Stimulated activated naive B cell treated with anti-CD40 and anti-IgM and Interleukin-4, amounts not matched to agents 10 μg/mL and 1 μg/mL and 100 μg/mL, for 72 hours (primary cell): Measurements from ENCODE around the gene XAB2.

ENCODE experiments used
- ATAC-seq, 2 donors: fragments of 150-1000 bp; cut with Tn5 transposase; replicated peaks; 2 replicates each; pipeline ENCODE4 v1.10.0; 2021; ENCODE audit warnings: moderate library complexity in 1 of 2
- DNase-seq: peaks from one replicate; pipeline ENCODE4 v3.0.0; 2021
- H3K27ac Mint-ChIP-seq: one replicate; pipeline ENCODE4 v1.8.0; 2022; ENCODE audit warnings: mild to moderate bottlenecking, mixed read lengths
- H3K27me3 Mint-ChIP-seq, 2 donors: one replicate each; pipeline ENCODE4 v1.8.0; 2022; ENCODE audit warnings: mixed read lengths in 2 of 2
- H3K36me3 Mint-ChIP-seq, 2 donors: one replicate each; pipeline ENCODE4 v1.8.0; 2022; ENCODE audit warnings: mixed read lengths in 2 of 2, mild to moderate bottlenecking in 1 of 2
- H3K4me1 Mint-ChIP-seq, 2 donors: one replicate each; pipeline ENCODE4 v1.8.0; 2022; ENCODE audit warnings: mixed read lengths in 2 of 2, mild to moderate bottlenecking in 1 of 2
- H3K4me3 Mint-ChIP-seq, 2 donors: one replicate each; pipeline ENCODE4 v1.8.0; 2022; ENCODE audit warnings: mild to moderate bottlenecking in 2 of 2, mixed read lengths in 2 of 2, moderate library complexity in 1 of 2
- H3K9me3 Mint-ChIP-seq, 2 donors: one replicate each; pipeline ENCODE4 v1.8.0; 2022; ENCODE audit warnings: mixed read lengths in 2 of 2, mild to moderate bottlenecking in 1 of 2

XAB2 gene

GRCh38 chr19:7629347-7630054 is at the start of gene XAB2, which contains the start of gene PET100:
TSS of gene XAB2 (minus strand) at chr19:7629545. CDS start at chr19:7629527, 18 bp downstream.
TSS of gene PET100 (plus strand) at chr19:7629793. CDS start at chr19:7629834, 41 bp downstream.
- ATAC-seq (peak; percentile 99 to 100), DNase-seq (peak; percentile 95)
- Mint-ChIP-seq H3K36me3 (peaks cover 36 to 45% of the 10 kb centered on the region in 2 donors), H3K9me3 (no peaks in the 10 kb centered on the region), H3K27me3 (no peaks in the 10 kb centered on the region), H3K27ac (peak within 1 kb of the TSS; percentile 96), H3K4me1 (peaks cover 38 to 59% of the 10 kb centered on the region in 2 donors), H3K4me3 (peak within 1 kb of the TSS; percentile 96 to 97)

- Mint-ChIP-seq H3K36me3 (peaks cover 12 to 14% of the 10 kb centered on the region in 2 donors), H3K4me3 (no peak overlapping the region), H3K27me3 (peaks cover 30 to 32% of the 10 kb centered on the region in 2 donors), H3K9me3 (peaks cover 0 to 2% of the 10 kb centered on the region in 2 donors), H3K4me1 (peaks cover 45 to 65% of the 10 kb centered on the region in 2 donors), H3K27ac (peak overlapping the region; percentile 53)
- ATAC-seq (no peak), DNase-seq (no peak)
These were observed 48.4 kb upstream of the XAB2 start for GRCh38 chr19:7677669-7678311.

GRCh38 chr19:7676854-7677253 is 47.5 kb upstream of the XAB2 start, which contains the start of gene MCEMP1:
TSS of gene MCEMP1 (plus strand) at chr19:7677090. CDS start at chr19:7677121, 31 bp downstream.
- Mint-ChIP-seq H3K36me3 (peaks cover 7 to 8% of the 10 kb centered on the region in 2 donors), H3K27me3 (peaks cover 36 to 38% of the 10 kb centered on the region in 2 donors), H3K9me3 (peaks cover 0 to 2% of the 10 kb centered on the region in 2 donors), H3K27ac (peak within 1 kb of the TSS; percentile 42), H3K4me1 (peaks cover 41 to 56% of the 10 kb centered on the region in 2 donors), H3K4me3 (peak within 1 kb of the TSS; percentile 51 to 62)
- DNase-seq (no peak), ATAC-seq (no peak)

DNA sequence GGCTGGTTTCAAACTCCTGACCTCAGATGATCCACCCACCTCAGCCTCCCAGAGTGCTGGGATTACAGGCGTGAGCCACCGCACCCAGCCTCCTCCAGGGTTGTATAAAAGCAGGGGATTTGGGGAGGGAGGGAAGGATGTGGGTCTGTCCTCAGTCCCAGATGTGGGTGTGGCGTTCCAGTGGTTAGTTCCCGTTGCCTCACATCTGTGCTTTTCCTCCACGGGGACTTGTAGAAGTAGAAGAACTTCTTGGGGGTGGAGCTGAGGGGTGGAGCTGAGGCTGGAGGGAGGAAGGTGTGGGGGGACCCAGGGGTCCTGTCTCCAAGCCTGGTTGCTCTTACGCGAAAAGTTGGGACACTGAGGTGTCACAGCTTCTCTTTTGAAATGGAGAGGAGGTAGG is 47.0 kb upstream of the XAB2 start:
- H3K27ac Mint-ChIP-seq: peak overlapping the region; percentile 42
- H3K9me3 Mint-ChIP-seq: peaks cover 0 to 2% of the 10 kb centered on the region in 2 donors
- H3K4me1 Mint-ChIP-seq: peaks cover 38 to 51% of the 10 kb centered on the region in 2 donors
- ATAC-seq (no peak), DNase-seq (no peak)
- peaks cover 39 to 41% of the 10 kb centered on the region in 2 donors for H3K27me3 Mint-ChIP-seq
- peak overlapping the region; percentile 51 to 62 for H3K4me3 Mint-ChIP-seq
- peaks cover 3 to 4% of the 10 kb centered on the region in 2 donors for H3K36me3 Mint-ChIP-seq

GRCh38 chr19:7674010-7675005 is 45.0 kb upstream of the XAB2 start:
- Mint-ChIP-seq H3K4me1 (peaks cover 37 to 44% of the 10 kb centered on the region in 2 donors), H3K4me3 (no peak overlapping the region), H3K27ac (peak overlapping the region; percentile 14), H3K9me3 (peaks cover 0 to 2% of the 10 kb centered on the region in 2 donors), H3K36me3 (peaks cover 0 to 3% of the 10 kb centered on the region in 2 donors), H3K27me3 (peaks cover 54 to 57% of the 10 kb centered on the region in 2 donors)
- ATAC-seq (peak in 1 of 2 donors; percentile 28), DNase-seq (no peak)

DNA sequence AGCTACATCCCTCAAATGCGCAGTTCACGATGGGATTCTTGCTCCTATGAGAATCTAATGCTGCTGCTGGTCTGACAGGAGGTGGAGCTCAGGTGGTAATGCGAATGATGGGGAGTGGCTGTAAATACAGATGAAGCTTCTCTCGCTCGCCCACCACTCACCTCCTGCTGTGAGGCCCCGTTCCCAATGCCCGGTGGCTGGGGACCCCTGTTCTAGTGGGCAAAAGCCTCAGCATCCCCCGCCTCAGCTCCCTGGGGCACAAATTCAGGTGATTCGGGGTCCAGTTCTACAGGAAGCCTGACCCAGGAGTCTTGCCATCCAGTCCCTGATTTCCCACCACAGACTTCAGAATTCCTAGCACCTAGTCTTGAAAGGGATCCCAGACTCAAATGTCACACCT is 43.2 kb upstream of the XAB2 start:
- Mint-ChIP-seq H3K36me3 (peaks cover 0 to 3% of the 10 kb centered on the region in 2 donors), H3K4me1 (peaks cover 25 to 28% of the 10 kb centered on the region in 2 donors), H3K27ac (no peak overlapping the region), H3K27me3 (peaks cover 52 to 58% of the 10 kb centered on the region in 2 donors), H3K4me3 (no peak overlapping the region), H3K9me3 (peaks cover 0 to 2% of the 10 kb centered on the region in 2 donors)
- DNase-seq (no peak), ATAC-seq (no peak)

DNA sequence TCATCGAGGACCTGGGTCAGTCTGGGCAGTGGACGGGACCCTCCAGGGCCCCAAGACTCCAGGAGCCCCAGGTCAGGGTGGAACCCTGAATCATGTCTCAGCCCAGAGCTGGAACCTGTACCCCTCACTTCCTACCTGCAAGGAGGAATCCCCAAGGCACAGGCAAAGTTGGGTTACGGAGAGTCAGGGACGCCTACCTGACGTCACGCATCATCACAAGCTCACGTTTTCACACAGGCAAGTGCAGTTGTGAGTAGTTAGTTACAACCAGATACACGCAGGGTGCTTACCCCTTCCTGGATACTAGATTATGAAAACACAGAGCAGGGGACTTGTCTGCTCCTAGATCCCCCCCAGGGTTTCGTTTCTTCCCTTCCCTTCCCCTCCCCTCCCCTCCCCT is 41.4 kb upstream of the XAB2 start:
- Mint-ChIP-seq H3K9me3 (peaks cover 0 to 2% of the 10 kb centered on the region in 2 donors), H3K4me1 (peaks cover 11 to 14% of the 10 kb centered on the region in 2 donors), H3K4me3 (peak overlapping the region; percentile 71 to 80), H3K27ac (no peak overlapping the region), H3K27me3 (peaks cover 53 to 61% of the 10 kb centered on the region in 2 donors), H3K36me3 (peaks cover 0 to 3% of the 10 kb centered on the region in 2 donors)
- peak in 1 of 2 donors; percentile 26 for ATAC-seq
- no peak for DNase-seq

DNA sequence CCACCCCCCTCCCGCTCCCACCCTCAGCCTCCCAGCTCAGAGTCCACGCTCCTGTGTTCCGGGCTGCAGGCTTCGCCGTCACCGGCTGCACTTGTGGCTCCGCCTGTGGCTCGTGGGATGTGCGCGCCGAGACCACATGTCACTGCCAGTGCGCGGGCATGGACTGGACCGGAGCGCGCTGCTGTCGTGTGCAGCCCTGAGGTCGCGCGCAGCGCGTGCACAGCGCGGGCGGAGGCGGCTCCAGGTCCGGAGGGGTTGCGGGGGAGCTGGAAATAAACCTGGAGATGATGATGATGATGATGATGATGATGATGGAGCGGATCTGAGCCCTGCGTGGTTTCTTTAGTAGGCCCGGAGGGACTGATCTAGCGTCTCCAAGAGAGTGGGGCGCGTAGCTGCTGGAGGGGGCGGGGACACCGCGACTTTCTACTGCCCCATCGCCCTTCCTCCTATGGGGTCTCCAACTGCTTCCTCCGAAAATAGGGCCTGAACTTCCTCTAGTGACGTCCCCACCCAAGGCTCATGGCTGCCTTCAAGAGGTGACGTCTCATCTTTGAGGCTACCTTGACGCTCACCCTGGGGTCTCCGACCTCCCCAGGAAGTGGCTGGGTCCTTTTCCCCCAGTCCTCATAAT is 40.9 kb upstream of the XAB2 start:
- Mint-ChIP-seq H3K36me3 (peaks cover 0 to 3% of the 10 kb centered on the region in 2 donors), H3K4me3 (peak overlapping the region; percentile 71 to 80), H3K4me1 (peaks cover 9 to 12% of the 10 kb centered on the region in 2 donors), H3K27me3 (peaks cover 51 to 61% of the 10 kb centered on the region in 2 donors), H3K27ac (peak overlapping the region; percentile 47), H3K9me3 (peaks cover 0 to 2% of the 10 kb centered on the region in 2 donors)
- peak; percentile 71 to 72 for ATAC-seq
- DNase-seq: no peak

DNA sequence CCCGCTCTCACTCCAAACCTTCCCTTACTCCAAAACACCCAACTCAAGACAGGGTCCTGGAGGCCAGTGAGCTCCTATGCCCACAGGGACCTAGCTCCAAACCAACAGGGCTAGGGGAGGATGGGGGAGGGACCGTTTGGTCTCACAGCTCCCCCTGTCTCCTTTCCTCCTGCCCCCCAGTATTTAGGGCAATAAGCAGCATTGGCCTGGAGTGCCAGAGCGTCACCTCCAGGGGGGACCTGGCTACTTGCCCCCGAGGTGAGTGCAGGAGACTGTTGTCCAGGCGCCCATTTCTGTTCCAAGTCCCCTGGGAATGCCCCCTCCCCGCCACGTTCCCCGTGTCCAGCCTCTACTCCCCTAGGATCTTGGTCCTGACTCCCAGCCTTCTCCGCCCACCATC is 40.3 kb upstream of the XAB2 start:
- Mint-ChIP-seq H3K9me3 (peaks cover 0 to 2% of the 10 kb centered on the region in 2 donors), H3K27me3 (peaks cover 51 to 60% of the 10 kb centered on the region in 2 donors), H3K4me1 (peaks cover 9 to 12% of the 10 kb centered on the region in 2 donors), H3K36me3 (peaks cover 0 to 3% of the 10 kb centered on the region in 2 donors), H3K4me3 (no peak overlapping the region), H3K27ac (no peak overlapping the region)
- ATAC-seq (no peak), DNase-seq (no peak)

- no peaks in the 10 kb centered on the region for H3K9me3 Mint-ChIP-seq
- no peaks in the 10 kb centered on the region for H3K36me3 Mint-ChIP-seq
- ATAC-seq (no peak), DNase-seq (no peak)
- H3K4me3 Mint-ChIP-seq: peak within 1 kb of the TSS in 1 of 2 donors; percentile 22
- no peak within 1 kb of the TSS for H3K27ac Mint-ChIP-seq
- H3K4me1 Mint-ChIP-seq: peaks cover 9 to 10% of the 10 kb centered on the region in 2 donors
- H3K27me3 Mint-ChIP-seq: peaks cover 43 to 52% of the 10 kb centered on the region in 2 donors
These were observed 39.5 kb upstream of the XAB2 start, which contains the start of gene RETN for GRCh38 chr19:7668842-7669241. TSS of gene RETN (plus strand) at chr19:7669049. CDS start at chr19:7669327, 278 bp downstream.

- ATAC-seq: no peak
- H3K36me3 Mint-ChIP-seq: no peaks in the 10 kb centered on the region
- H3K27ac Mint-ChIP-seq: no peak overlapping the region
- peaks cover 2% of the 10 kb centered on the region in 2 donors for H3K4me1 Mint-ChIP-seq
- no peak for DNase-seq
- no peaks in the 10 kb centered on the region for H3K9me3 Mint-ChIP-seq
- no peak overlapping the region for H3K4me3 Mint-ChIP-seq
- H3K27me3 Mint-ChIP-seq: peaks cover 19 to 23% of the 10 kb centered on the region in 2 donors
These were observed 35.7 kb upstream of the XAB2 start for GRCh38 chr19:7665076-7665475.

DNA sequence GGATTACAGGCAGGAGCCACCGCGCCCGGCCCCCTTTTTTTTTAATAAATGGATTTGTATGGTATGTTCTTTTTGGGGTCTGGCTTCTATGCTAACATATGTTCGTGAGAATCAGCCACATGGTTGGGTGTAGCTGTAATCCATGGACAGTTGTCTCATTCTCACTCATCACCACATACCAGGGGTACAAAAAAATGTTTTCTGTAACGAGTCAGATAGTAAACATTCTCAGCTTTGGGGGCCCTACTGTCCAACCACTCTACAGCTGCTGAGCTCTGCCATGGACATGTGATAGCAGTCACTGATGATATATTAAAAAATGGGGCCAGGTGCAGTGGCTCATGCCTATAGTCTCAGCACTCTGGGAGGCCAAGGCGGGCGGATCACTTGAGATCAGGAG is 34.4 kb upstream of the XAB2 start:
- DNase-seq: no peak
- Mint-ChIP-seq H3K4me3 (no peak overlapping the region), H3K4me1 (no peaks in the 10 kb centered on the region), H3K27me3 (peaks cover 10 to 13% of the 10 kb centered on the region in 2 donors), H3K27ac (no peak overlapping the region), H3K9me3 (no peaks in the 10 kb centered on the region), H3K36me3 (no peaks in the 10 kb centered on the region)
- no peak for ATAC-seq

- ATAC-seq (no peak), DNase-seq (no peak)
- H3K27ac Mint-ChIP-seq: no peak overlapping the region
- H3K27me3 Mint-ChIP-seq: peaks cover 10 to 13% of the 10 kb centered on the region in 2 donors
- H3K9me3 Mint-ChIP-seq: no peaks in the 10 kb centered on the region
- H3K36me3 Mint-ChIP-seq: no peaks in the 10 kb centered on the region
- no peak overlapping the region for H3K4me3 Mint-ChIP-seq
- H3K4me1 Mint-ChIP-seq: peaks cover 0 to 8% of the 10 kb centered on the region in 2 donors
These were observed 33.3 kb upstream of the XAB2 start for GRCh38 chr19:7662657-7663056.
